HG03457 (cell line): ENCODE measurements around the gene GPATCH2.

Experiments
- ATAC-seq: cut with Tn5 transposase; IDR thresholded peaks from one replicate; pipeline ENCODE4 v1.9.1; 2021; ENCODE audit warnings: moderate number of reproducible peaks; ENCODE audit not compliant: unreplicated experiment

GPATCH2 gene

DNA sequence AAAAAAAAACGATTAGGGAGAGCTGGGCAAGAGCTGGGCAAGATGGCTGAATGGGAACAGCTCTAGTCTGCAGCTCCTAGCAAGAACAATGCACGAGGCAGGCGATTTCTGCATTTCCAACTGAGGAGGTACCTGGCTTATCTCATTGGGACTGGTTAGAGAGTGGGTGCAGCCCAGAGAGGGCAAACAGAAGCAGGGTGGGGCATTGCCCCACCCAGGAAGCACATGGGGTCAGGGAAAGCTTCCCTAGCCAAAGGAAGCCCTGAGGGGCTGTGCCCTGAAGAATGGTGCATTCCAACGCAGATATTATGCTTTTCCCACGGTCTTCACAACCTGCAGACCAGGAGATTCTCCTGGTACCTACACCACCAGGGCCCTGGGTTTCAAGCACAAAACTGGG is 251.6 kb downstream of the GPATCH2 start:
- no peak for ATAC-seq
